HFFc6 (cell line): ENCODE results near the gene PRAMEF12. TPM values are rescaled to one million over a fixed set of nuclear protein-coding genes. Genes with fewer than 3 reads are reported as not detected.

Source experiments
- DNase-seq: peaks from one replicate; pipeline ENCODE4 v3.0.0-alpha.2; 2018
- H3K27ac Mint-ChIP-seq: 2 replicates; pipeline ENCODE4 v1.8.0; 2020; ENCODE audit warnings: mild to moderate bottlenecking, mixed read lengths
- H3K27me3 Mint-ChIP-seq: 2 replicates; pipeline ENCODE4 v1.8.0; 2021; ENCODE audit warnings: mild to moderate bottlenecking, moderate library complexity, mixed read lengths; ENCODE audit not compliant: insufficient read depth
- H3K36me3 Mint-ChIP-seq: 2 replicates; pipeline ENCODE4 v1.8.0; 2021; ENCODE audit warnings: low read depth, mixed read lengths
- H3K4me1 Mint-ChIP-seq: 2 replicates; pipeline ENCODE4 v1.8.0; 2020; ENCODE audit warnings: low read depth, mixed read lengths
- H3K4me3 Mint-ChIP-seq: 2 replicates; pipeline ENCODE4 v1.8.0; 2020; ENCODE audit warnings: mild to moderate bottlenecking, moderate library complexity, mixed read lengths
- H3K9me3 Mint-ChIP-seq: 2 replicates; pipeline ENCODE4 v1.8.0; 2020; ENCODE audit warnings: mild to moderate bottlenecking, mixed read lengths
- total RNA-seq, 6 experiments: library from RNA; stranded (reverse); fragmentation: NEBNext Ultra II Directional; extraction: Animal tissue kit (Norgen Biotek cat#: 25700); gene quantifications; 2 replicates in 1 of 6; 3 replicates in 5 of 6; pipeline ENCODE4 v1.2.3, GENCODE V29; 2021
- TF ChIP-seq, protein P1 (sequence below): fragments of 200-600 bp; sonication (generic); IDR thresholded peaks from 2 replicates; pipeline ENCODE4 v1.5.0; 2021; ENCODE audit warnings: antibody characterized with exemption, mild to moderate bottlenecking

Gene PRAMEF12
- total RNA-seq, 6 experiments from 2014 or later: not detected

- TF ChIP-seq, protein P1, sequence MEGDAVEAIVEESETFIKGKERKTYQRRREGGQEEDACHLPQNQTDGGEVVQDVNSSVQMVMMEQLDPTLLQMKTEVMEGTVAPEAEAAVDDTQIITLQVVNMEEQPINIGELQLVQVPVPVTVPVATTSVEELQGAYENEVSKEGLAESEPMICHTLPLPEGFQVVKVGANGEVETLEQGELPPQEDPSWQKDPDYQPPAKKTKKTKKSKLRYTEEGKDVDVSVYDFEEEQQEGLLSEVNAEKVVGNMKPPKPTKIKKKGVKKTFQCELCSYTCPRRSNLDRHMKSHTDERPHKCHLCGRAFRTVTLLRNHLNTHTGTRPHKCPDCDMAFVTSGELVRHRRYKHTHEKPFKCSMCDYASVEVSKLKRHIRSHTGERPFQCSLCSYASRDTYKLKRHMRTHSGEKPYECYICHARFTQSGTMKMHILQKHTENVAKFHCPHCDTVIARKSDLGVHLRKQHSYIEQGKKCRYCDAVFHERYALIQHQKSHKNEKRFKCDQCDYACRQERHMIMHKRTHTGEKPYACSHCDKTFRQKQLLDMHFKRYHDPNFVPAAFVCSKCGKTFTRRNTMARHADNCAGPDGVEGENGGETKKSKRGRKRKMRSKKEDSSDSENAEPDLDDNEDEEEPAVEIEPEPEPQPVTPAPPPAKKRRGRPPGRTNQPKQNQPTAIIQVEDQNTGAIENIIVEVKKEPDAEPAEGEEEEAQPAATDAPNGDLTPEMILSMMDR: no peak
- DNase-seq: no peak
- Mint-ChIP-seq H3K9me3 (peaks cover 37% of the 10 kb centered on the region), H3K4me3 (no peak overlapping the region), H3K36me3 (no peaks in the 10 kb centered on the region; the same call in 1 of the 2 replicates), H3K27me3 (no peaks in the 10 kb centered on the region; the same call in 1 of the 2 replicates), H3K4me1 (no peaks in the 10 kb centered on the region), H3K27ac (no peak overlapping the region)
Measured at GRCh38 chr1:12754738-12755137, 18.8 kb upstream of the PRAMEF12 start.

DNA sequence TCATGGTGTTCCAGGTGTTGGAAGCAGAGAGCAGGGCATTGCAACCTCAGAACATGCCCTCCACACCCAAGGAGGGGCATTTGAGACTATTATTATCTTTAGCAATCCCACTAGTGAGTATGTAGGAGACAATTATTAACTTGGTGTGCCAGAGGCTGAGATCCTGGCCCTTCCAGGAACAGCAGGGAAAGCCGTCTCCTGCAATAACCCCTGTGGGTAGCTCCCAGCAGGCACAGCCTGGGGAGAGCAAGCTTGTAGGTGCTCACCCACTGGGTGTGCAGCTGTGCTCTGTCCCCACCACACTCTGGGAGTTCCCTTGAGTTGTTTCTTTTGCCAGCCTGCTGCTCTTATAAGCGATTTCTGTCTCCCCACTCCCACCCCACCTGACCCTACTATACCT, 17.3 kb upstream of the PRAMEF12 start:
- Mint-ChIP-seq H3K4me1 (no peaks in the 10 kb centered on the region), H3K36me3 (no peaks in the 10 kb centered on the region; the same call in 1 of the 2 replicates), H3K27ac (no peak overlapping the region), H3K27me3 (peaks cover 1% of the 10 kb centered on the region), H3K4me3 (no peak overlapping the region), H3K9me3 (peaks cover 41% of the 10 kb centered on the region)
- TF ChIP-seq, protein P1: no peak
- no peak for DNase-seq

DNA sequence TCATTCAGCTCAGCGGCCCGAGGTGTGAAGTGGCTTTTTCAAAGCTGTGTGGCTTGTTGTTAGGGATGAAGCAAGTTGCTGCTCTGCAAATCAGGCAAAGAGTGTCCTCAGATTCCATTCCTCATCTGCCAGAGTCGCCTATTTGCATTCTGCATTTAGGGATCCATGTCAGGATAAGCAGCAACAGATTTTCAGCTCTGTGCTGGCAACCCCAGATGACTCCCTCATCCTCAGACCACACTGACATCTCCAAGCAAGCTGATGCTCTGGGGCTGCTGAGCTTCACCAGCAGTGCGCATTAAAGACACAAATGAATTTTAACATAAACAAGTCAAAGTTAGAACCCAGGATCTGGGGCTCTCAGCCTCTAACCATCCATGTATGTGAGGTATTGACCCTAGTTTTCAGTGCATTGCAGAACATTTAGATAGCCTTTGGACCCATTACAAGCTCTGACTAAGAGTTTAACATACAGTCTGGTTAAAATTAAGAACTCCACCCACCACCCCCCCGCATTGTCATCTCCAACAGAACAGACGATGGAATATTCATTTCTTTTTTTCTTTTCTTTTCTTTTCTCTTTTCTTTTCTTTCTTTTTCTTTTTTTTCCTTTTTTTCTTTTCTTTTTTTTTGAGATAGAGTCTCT, 16.6 kb upstream of the PRAMEF12 start:
- H3K27me3 Mint-ChIP-seq: peaks cover 1% of the 10 kb centered on the region
- no peak overlapping the region for H3K27ac Mint-ChIP-seq
- peaks cover 41% of the 10 kb centered on the region for H3K9me3 Mint-ChIP-seq
- no peak overlapping the region for H3K4me3 Mint-ChIP-seq
- H3K36me3 Mint-ChIP-seq: no peaks in the 10 kb centered on the region; the same call in 1 of the 2 replicates
- DNase-seq: no peak
- H3K4me1 Mint-ChIP-seq: no peaks in the 10 kb centered on the region
- TF ChIP-seq, protein P1: no peak

DNA sequence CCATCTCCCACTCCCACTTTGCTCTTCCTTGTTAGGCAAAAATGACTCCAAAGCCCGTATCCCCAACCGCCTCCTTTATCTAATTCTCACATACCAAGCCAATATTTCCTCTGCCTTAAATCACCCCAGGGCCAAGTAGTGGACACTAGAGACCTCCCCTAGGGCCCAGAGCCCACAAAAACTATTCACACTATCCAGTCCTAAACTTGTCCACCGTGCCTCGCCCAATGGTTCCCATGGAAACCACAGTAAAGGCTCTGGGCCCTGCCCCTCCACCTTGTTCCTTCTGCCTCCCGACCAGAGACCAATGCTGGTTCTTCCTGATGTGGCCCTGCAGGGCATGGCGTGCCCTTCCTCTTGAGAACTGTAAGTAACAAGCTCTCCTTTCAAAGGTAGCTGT, 15.7 kb upstream of the PRAMEF12 start:
- DNase-seq: no peak
- Mint-ChIP-seq H3K36me3 (no peaks in the 10 kb centered on the region; the same call in 1 of the 2 replicates), H3K27me3 (peaks cover 1% of the 10 kb centered on the region), H3K27ac (no peak overlapping the region), H3K9me3 (peaks cover 41% of the 10 kb centered on the region), H3K4me3 (no peak overlapping the region), H3K4me1 (no peaks in the 10 kb centered on the region)
- TF ChIP-seq, protein P1: no peak

DNA sequence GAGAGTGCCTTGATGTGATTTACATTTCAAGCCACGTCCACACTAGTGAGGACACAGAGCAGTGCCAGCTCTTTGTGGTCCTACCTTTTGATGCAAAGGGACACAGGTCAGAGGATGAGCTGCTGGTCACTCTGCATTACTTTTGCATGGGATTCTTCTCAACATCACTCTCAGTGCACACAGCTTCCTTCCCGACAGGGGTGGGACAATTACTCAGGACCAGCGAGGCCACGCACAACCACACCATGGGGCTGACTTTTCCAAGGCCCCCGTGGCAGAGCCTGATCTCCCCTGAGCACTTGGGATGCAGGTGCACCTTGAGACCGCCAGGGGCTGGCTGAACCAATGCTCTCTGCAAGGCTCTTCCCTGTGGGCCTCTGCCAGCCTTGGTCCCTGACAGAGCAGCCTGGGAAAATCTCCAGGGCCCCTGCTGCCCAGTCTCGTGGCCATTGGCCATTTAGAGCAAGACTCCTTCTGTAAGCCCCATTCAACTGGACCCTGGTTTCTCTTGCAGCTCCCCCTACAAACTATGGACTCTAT, 13.2 kb upstream of the PRAMEF12 start:
- H3K4me3 Mint-ChIP-seq: no peak overlapping the region
- no peaks in the 10 kb centered on the region; the same call in 1 of the 2 replicates for H3K36me3 Mint-ChIP-seq
- no peaks in the 10 kb centered on the region for H3K4me1 Mint-ChIP-seq
- TF ChIP-seq, protein P1: peak; percentile 26; the same call in 1 of the 2 replicates
- peaks cover 34% of the 10 kb centered on the region for H3K9me3 Mint-ChIP-seq
- no peak for DNase-seq
- no peak overlapping the region for H3K27ac Mint-ChIP-seq
- peaks cover 1% of the 10 kb centered on the region for H3K27me3 Mint-ChIP-seq
